ENCODE measurements around the gene RUVBL2. TPM values are rescaled to one million over a fixed set of nuclear protein-coding genes. Genes with fewer than 3 reads are reported as not detected.
A peak's percentile ranks its signal among the peaks of the same experiment; 100 is the strongest.

RUVBL2 gene
- total RNA-seq, 1 donor from 2014 or later, result 174 TPM

DNA sequence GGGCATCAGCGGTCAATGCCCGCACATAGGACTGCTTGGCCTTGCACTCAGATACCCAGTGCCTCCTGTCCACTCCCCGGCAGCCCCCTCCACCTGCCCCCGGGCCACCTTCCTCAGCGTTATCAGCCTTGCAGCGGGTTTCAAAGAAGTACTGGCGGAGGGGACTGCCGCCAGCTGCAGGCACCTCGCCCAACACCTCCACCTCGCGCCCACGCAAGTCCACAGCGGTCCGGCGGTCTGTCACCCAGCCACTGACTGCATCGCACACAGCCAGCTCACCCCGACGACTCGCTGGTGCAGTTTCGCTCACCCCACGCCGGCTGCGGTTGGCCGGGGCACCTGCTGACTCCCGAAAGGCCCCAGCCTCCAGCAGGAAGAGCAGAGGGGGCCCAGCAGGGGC is 67.8 kb downstream of the RUVBL2 start:
- DNase-seq (ENCODE audit: low read depth), result no peak
- TF ChIP-seq CTCF (IDR thresholded peaks at IDR 0.05; ENCODE audit: insufficient read depth, low read length, poor library complexity, severe bottlenecking), result no peak
- Histone ChIP-seq H3K36me3 (ENCODE audit: control insufficient read depth, insufficient read depth, low read length) (no peaks in the 10 kb centered on the region), H3K27me3 (ENCODE audit: control insufficient read depth, insufficient read depth, low read length) (peaks cover 14% of the 10 kb centered on the region), H3K4me3 (ENCODE audit: low read depth, low read length) (no peak overlapping the region)

GRCh38 chr19:49064029-49064629 is 70.4 kb downstream of the RUVBL2 start:
- TF ChIP-seq CTCF (IDR thresholded peaks at IDR 0.05; ENCODE audit: insufficient read depth, low read length, poor library complexity, severe bottlenecking), result no peak
- peak overlapping the region; percentile 7 for H3K4me3 ChIP-seq (ENCODE audit: low read depth, low read length)
- DNase-seq (ENCODE audit: low read depth), result no peak
- peaks cover 19% of the 10 kb centered on the region for H3K27me3 ChIP-seq (ENCODE audit: control insufficient read depth, insufficient read depth, low read length)
- H3K36me3 ChIP-seq (ENCODE audit: control insufficient read depth, insufficient read depth, low read length), result no peaks in the 10 kb centered on the region

- Histone ChIP-seq H3K4me3 (ENCODE audit: low read depth, low read length) (peak within 1 kb of the TSS; percentile 11), H3K27me3 (ENCODE audit: control insufficient read depth, insufficient read depth, low read length) (peaks cover 26% of the 10 kb centered on the region), H3K36me3 (ENCODE audit: control insufficient read depth, insufficient read depth, low read length) (no peaks in the 10 kb centered on the region)
- no peak for DNase-seq (ENCODE audit: low read depth)
- no peak for TF ChIP-seq CTCF (IDR thresholded peaks at IDR 0.05; ENCODE audit: insufficient read depth, low read length, poor library complexity, severe bottlenecking)
These were observed 71.3 kb downstream of the RUVBL2 start, which contains the start of gene NTF4 for GRCh38 chr19:49064768-49065611. TSS of gene NTF4 (minus strand) at chr19:49064818. CDS start at chr19:49061997, 2,821 bp downstream.

Other genes starting within 250 kb of the RUVBL2 start
- gene IZUMO1, start 247.0 kb upstream of the RUVBL2 start, total RNA-seq, result 0.25 TPM in 1 of 2 replicates, not detected in the other
- gene FUT1, start 241.2 kb upstream of the RUVBL2 start, total RNA-seq, result 10.4 and 12.3 TPM in 2 replicates
- 0.13 TPM in 1 of 2 replicates, not detected in the other for gene FGF21, start 238.4 kb upstream of the RUVBL2 start, total RNA-seq
- gene BCAT2, start 182.9 kb upstream of the RUVBL2 start, total RNA-seq, result 47.7 and 56.8 TPM in 2 replicates
- gene HSD17B14, start 157.4 kb upstream of the RUVBL2 start, total RNA-seq, result 10.2 and 15.0 TPM in 2 replicates
- gene PLEKHA4, start 125.3 kb upstream of the RUVBL2 start, total RNA-seq, result 10.0 and 11.1 TPM in 2 replicates
- gene PPP1R15A, start 121.5 kb upstream of the RUVBL2 start, total RNA-seq, result 225 and 233 TPM in 2 replicates
- gene TULP2, start 95.1 kb upstream of the RUVBL2 start, total RNA-seq, result not detected in 2 replicates
- gene NUCB1, start 93.6 kb upstream of the RUVBL2 start, total RNA-seq, result 248 and 260 TPM in 2 replicates
- gene DHDH, start 60.2 kb upstream of the RUVBL2 start, total RNA-seq, result 1.0 and 1.5 TPM in 2 replicates
- gene BAX, start 39.0 kb upstream of the RUVBL2 start, total RNA-seq, result 128 and 140 TPM in 2 replicates
- 2,415 and 2,688 TPM in 2 replicates for gene FTL, start 28.6 kb upstream of the RUVBL2 start, total RNA-seq
- 23.1 and 24.8 TPM in 2 replicates for gene GYS1, start 578 bp upstream of the RUVBL2 start, total RNA-seq
- gene LHB, start 23.2 kb downstream of the RUVBL2 start, total RNA-seq, result 8.2 and 8.4 TPM in 2 replicates
- not detected in 2 replicates for gene CGB3, start 30.4 kb downstream of the RUVBL2 start, total RNA-seq
- gene CGB2, start 38.0 kb downstream of the RUVBL2 start, total RNA-seq, result 1.9 and 5.1 TPM in 2 replicates
- 13.7 and 15.3 TPM in 2 replicates for gene CGB1, start 43.0 kb downstream of the RUVBL2 start, total RNA-seq
- gene CGB5, start 50.0 kb downstream of the RUVBL2 start, total RNA-seq, result 0.89 TPM in 1 of 2 replicates, not detected in the other
- gene CGB8, start 55.2 kb downstream of the RUVBL2 start, total RNA-seq, result 3.3 and 7.4 TPM in 2 replicates
- 5.5 and 14.4 TPM in 2 replicates for gene CGB7, start 63.9 kb downstream of the RUVBL2 start, total RNA-seq
- 0.58 TPM in 1 of 2 replicates, not detected in the other for gene NTF4, start 70.9 kb downstream of the RUVBL2 start, total RNA-seq
- gene KCNA7, start 78.8 kb downstream of the RUVBL2 start, total RNA-seq, result not detected in 2 replicates
- gene SNRNP70, start 91.6 kb downstream of the RUVBL2 start, total RNA-seq, result 108 and 135 TPM in 2 replicates
- gene LIN7B, start 120.5 kb downstream of the RUVBL2 start, total RNA-seq, result 3.4 and 5.8 TPM in 2 replicates
- gene C19orf73, start 125.3 kb downstream of the RUVBL2 start, total RNA-seq, result 4.2 and 4.6 TPM in 2 replicates
- 0.88 and 10.9 TPM in 2 replicates for gene PPFIA3, start 125.7 kb downstream of the RUVBL2 start, total RNA-seq
- gene HRC, start 161.5 kb downstream of the RUVBL2 start, total RNA-seq, result not detected in 2 replicates
- 13.5 and 16.7 TPM in 2 replicates for gene TRPM4, start 163.9 kb downstream of the RUVBL2 start, total RNA-seq

All from kidney epithelial cell (primary cell).